K562 (cell line): Measurements from ENCODE around the gene NMRK2. TPM values are rescaled to one million over a fixed set of nuclear protein-coding genes. Genes with fewer than 3 reads are reported as not detected.

Source experiments
- BRD9 ChIP-seq: fragments of 450-650 bp; IDR thresholded peaks from 2 replicates; pipeline ENCODE4 v1.6.1; 2018; ENCODE audit warnings: low read depth; ENCODE audit not compliant: partially characterized antibody
- C11orf30 ChIP-seq: fragments of 450-650 bp; IDR thresholded peaks from 2 replicates; pipeline ENCODE4 v1.6.1; 2016; ENCODE audit warnings: low read depth, mild to moderate bottlenecking
- ETV5 ChIP-seq: sonication (generic); formaldehyde crosslinking; IDR thresholded peaks from 2 replicates; pipeline ENCODE4 v1.4.0; 2020; ENCODE audit warnings: low read depth, mild to moderate bottlenecking, missing genetic modification reagents
- HCFC1 ChIP-seq: IDR thresholded peaks from 2 replicates; pipeline ENCODE4 v1.6.1; 2012; ENCODE audit warnings: low read depth, low read length, improper control_type of control experiment
- HDAC1 ChIP-seq, 2 experiments: fragments of 450-650 bp; IDR thresholded peaks; 2 replicates each; pipeline ENCODE4 v1.6.1; 2016 to 2017; ENCODE audit warnings: inconsistent platforms in 1 of 2, mild to moderate bottlenecking in 1 of 2, moderate library complexity in 1 of 2
- HEY1 ChIP-seq: fragments of 250-450 bp; sonication (Bioruptor Pico); IDR thresholded peaks from 2 replicates; pipeline ENCODE4 v1.5.0; 2020; ENCODE audit warnings: mild to moderate bottlenecking, moderate library complexity, borderline replicate concordance
- KHSRP ChIP-seq: fragments of 450-650 bp; IDR thresholded peaks from 2 replicates; pipeline ENCODE4 v1.6.1; 2017
- NFATC3 ChIP-seq: fragments of 450-650 bp; IDR thresholded peaks from 2 replicates; pipeline ENCODE4 v1.6.1; 2017; ENCODE audit warnings: mild to moderate bottlenecking
- NFIX ChIP-seq: fragments of 250-450 bp; sonication (Bioruptor Pico); IDR thresholded peaks from 2 replicates; pipeline ENCODE4 v1.4.0; 2020; ENCODE audit warnings: low read depth, mild to moderate bottlenecking, moderate library complexity
- NFRKB ChIP-seq: fragments of 450-650 bp; IDR thresholded peaks from 2 replicates; pipeline ENCODE4 v1.6.1; 2016; ENCODE audit warnings: low read depth
- PCBP1 ChIP-seq: fragments of 200-400 bp; formaldehyde crosslinking; IDR thresholded peaks from 2 replicates; pipeline ENCODE4 v1.6.1; 2018; ENCODE audit warnings: mild to moderate bottlenecking, low read depth, low read length; ENCODE audit not compliant: poor library complexity, severe bottlenecking
- PHF21A ChIP-seq: fragments of 450-650 bp; IDR thresholded peaks from 2 replicates; pipeline ENCODE4 v1.6.1; 2017; ENCODE audit warnings: low read depth, borderline replicate concordance
- PYGO2 ChIP-seq: fragments of 450-650 bp; IDR thresholded peaks from 2 replicates; pipeline ENCODE4 v1.6.1; 2016; ENCODE audit warnings: mild to moderate bottlenecking, missing genetic modification characterization, moderate library complexity, missing compliant biosample characterization
- RBM14 ChIP-seq: fragments of 200-400 bp; formaldehyde crosslinking; IDR thresholded peaks from 2 replicates; pipeline ENCODE4 v1.6.1; 2018; ENCODE audit warnings: low read depth, mild to moderate bottlenecking, low read length, moderate library complexity, borderline replicate concordance; ENCODE audit not compliant: insufficient read depth
- RHOXF2B ChIP-seq: fragments of 250-450 bp; sonication (Bioruptor Pico); conservative IDR thresholded peaks from 2 replicates; pipeline ENCODE4 v1.5.1; 2021
- SAFB2 ChIP-seq: fragments of 200-400 bp; formaldehyde crosslinking; IDR thresholded peaks from 2 replicates; pipeline ENCODE4 v1.6.1; 2018; ENCODE audit warnings: borderline replicate concordance, low read length, low read depth, moderate library complexity; ENCODE audit not compliant: severe bottlenecking
- SNIP1 ChIP-seq: fragments of 450-650 bp; IDR thresholded peaks from 2 replicates; pipeline ENCODE4 v1.7.1; 2017; ENCODE audit warnings: low read depth, mild to moderate bottlenecking
- SP1 ChIP-seq: sonication (generic); formaldehyde crosslinking; IDR thresholded peaks from 2 replicates; pipeline ENCODE4 v1.8.1; 2022; ENCODE audit warnings: mild to moderate bottlenecking, missing genetic modification reagents
- ZFPM2 ChIP-seq: fragments of 250-450 bp; sonication (Bioruptor Pico); IDR thresholded peaks from 2 replicates; pipeline ENCODE4 v1.5.1; 2022; ENCODE audit warnings: mild to moderate bottlenecking
- ZNF586 ChIP-seq: fragments of 450-650 bp; formaldehyde crosslinking; conservative IDR thresholded peaks from 2 replicates; pipeline ENCODE4 v1.4.0; 2020; ENCODE audit warnings: mild to moderate bottlenecking, moderate library complexity
- ZNF766 ChIP-seq: fragments of 200-800 bp; sonication (Bioruptor generic); conservative IDR thresholded peaks from 2 replicates; pipeline ENCODE4 v1.6.1; 2016; ENCODE audit warnings: missing genetic modification characterization, missing compliant biosample characterization
- polyA plus RNA-seq, 8 experiments: library from polyadenylated mRNA; depleted of rRNA in 4 of 8; stranded (reverse) in 5 of 8; unstranded in 3 of 8; fragments of >200 nt; fragmentation: Nextera tagmentation in 2 of 8; fragmentation: Illumina TruSeq in 1 of 8; extraction: Ambion mirVana in 2 of 8; extraction: Trizol in 1 of 8; gene quantifications; 2 replicates each; pipeline versions ENCODE4 v1.2.1 to v1.2.3, GENCODE V29; 2011 to 2014; ENCODE audit warnings: inconsistent platforms in 1 of 8, missing spikeins in 1 of 8
- total RNA-seq, 7 experiments: library from RNA; depleted of rRNA in 6 of 7; stranded (reverse); fragments of >200 nt in 6 of 7; fragmentation: Illumina TruSeq in 2 of 7; extraction: Trizol in 2 of 7; gene quantifications; 2 replicates each; pipeline versions ENCODE4 v1.2.1 to v1.2.3, GENCODE V29; 2011 to 2021; ENCODE audit warnings: low replicate concordance in 1 of 7
- TF ChIP-seq, protein P1 (sequence below), 3 experiments: fragments of 200-800 bp in 1 of 3; sonication (Bioruptor generic) in 1 of 3; sonication (generic) in 1 of 3; formaldehyde crosslinking in 1 of 3; IDR thresholded peaks; 2 replicates each; pipeline versions ENCODE4 v1.6.1 to v1.8.0; 2016 to 2022; ENCODE audit warnings: mild to moderate bottlenecking in 2 of 3, missing compliant biosample characterization in 2 of 3, missing genetic modification characterization in 2 of 3, missing genetic modification reagents in 1 of 3
- TF ChIP-seq, protein P2 (sequence below): fragments of 250-450 bp; sonication (Bioruptor Pico); IDR thresholded peaks from 2 replicates; pipeline ENCODE4 v1.5.0; 2021; ENCODE audit warnings: mild to moderate bottlenecking, moderate library complexity
- TF ChIP-seq, protein P3 (sequence below): fragments of 450-650 bp; IDR thresholded peaks from 2 replicates; pipeline ENCODE4 v1.6.1; 2016; ENCODE audit warnings: antibody characterized with exemption

NMRK2 gene
- total and polyA plus RNA-seq, 9 of the 15 experiments (the other 6 are each of a cell fraction or from before 2014, with no cell fraction given), result not detected

DNA sequence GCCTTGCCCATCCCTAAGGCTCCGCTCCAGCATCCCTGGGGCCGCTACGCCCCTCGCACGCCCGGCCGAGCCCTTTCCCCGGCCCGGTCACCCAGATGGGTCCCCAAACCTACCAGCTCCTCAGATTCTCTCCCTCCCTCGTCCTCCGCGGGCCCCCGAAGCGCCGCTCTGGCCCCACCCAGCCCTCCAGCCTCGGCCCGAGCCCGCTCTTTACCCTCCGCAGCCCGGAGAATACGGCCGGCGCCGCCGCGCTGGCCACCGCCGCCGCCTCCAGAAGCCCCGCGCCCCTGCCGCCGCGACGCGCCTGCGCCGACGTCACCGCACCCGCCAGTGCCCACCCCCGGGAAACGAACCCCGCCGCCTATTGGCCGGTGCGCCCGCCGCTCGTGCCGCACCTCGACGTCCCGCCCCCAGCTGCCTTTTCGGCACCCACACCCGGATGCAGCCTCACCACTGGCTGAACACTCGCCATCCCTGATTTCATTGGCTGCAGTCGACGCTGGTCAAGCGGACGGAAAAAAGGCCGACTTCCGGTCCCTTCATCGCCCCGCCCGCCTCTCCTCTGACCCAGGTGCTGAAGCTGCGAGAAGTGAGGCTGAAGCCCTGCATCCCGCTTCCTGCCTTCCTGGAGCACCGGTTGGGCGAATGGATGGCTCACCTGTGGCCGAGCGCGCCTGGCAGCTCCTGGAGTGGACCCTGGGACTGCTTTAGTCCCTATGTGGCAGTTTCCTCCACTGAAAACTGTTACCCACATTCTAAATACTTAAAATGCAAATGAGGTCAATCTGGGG lies 38.1 kb downstream of the NMRK2 start, which contains the start of gene DAPK3 (continued):
- TF ChIP-seq BRD9, result no peak
- TF ChIP-seq NFIX (CRISPR knock-in tag), result no peak
- TF ChIP-seq NFATC3, result no peak
- no peak for TF ChIP-seq PHF21A
- no peak for TF ChIP-seq SAFB2
- no peak for TF ChIP-seq PYGO2 (tag)
- TF ChIP-seq HDAC1 (IDR thresholded peaks at IDR 0.05), result peak in 1 of 2 experiments; percentile 58; a peak in 2 of 4 replicates
- TF ChIP-seq, protein P1, sequence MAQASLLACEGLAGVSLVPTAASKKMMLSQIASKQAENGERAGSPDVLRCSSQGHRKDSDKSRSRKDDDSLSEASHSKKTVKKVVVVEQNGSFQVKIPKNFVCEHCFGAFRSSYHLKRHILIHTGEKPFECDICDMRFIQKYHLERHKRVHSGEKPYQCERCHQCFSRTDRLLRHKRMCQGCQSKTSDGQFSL (CRISPR knock-in tag; IDR thresholded peaks at IDR 0.05), result no peak
- TF ChIP-seq, protein P1 (tag; IDR thresholded peaks at IDR 0.05), result no peak
- TF ChIP-seq, protein P2, sequence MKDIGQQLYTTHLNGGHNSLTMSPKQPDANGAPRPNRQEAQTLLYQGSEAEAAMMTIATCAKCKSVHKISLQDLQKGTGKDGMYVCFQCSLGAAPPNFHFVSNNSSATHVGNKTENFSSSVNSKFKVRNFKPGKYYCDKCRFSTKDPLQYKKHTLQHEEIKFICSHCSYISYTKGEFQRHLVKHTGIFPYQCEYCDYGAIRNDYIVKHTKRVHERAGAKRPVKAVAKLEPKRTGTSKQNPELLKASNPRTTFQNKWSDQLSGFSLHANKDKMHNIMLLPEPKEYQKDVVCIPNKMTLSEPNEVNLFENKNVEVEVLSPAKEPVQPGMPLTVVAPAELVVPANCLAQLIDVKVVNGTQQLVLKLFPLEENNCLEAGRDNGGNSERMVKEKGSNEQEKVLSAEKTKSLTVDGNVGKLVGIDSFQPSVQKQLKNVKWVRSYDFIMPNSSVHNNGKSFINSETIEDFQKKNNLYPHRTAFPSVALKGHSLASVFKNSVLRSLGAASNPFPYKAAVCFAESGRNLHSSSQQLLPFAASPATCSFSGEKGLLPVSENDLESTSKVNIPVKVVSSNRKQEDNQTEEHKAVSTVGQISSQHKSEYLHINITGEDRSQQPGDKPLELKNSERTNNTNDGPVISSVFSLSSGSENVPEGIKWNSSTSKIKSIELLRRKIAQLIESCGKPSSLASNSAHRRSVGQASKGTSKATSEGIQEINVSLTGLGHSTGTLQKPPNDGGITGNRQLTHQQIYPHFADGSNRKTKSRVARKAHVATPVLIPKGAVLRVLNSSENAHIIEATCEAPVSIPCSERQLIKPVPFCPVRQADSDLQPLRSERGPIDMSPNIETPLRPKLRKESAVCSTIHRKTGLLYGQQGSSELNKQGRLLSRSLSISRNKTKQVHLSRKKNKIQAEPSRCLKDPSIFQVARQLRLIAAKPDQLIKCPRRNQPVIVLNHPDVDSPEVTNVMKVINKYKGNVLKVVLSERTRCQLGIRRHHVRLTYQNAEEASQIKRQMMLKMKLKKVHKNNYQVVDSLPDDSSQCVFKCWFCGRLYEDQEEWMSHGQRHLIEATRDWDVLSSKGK (CRISPR knock-in tag), result no peak
- no peak; the same call in 1 of the 2 replicates for TF ChIP-seq C11orf30
- peak; percentile 70; the same call in 1 of the 2 replicates for TF ChIP-seq SP1 (CRISPR knock-in tag)
- TF ChIP-seq ZNF586, result no peak
- peak; percentile 61 for TF ChIP-seq HCFC1
- TF ChIP-seq KHSRP, result no peak
- no peak for TF ChIP-seq ZFPM2 (CRISPR knock-in tag)
- no peak for TF ChIP-seq RBM14
- TF ChIP-seq, protein P3, sequence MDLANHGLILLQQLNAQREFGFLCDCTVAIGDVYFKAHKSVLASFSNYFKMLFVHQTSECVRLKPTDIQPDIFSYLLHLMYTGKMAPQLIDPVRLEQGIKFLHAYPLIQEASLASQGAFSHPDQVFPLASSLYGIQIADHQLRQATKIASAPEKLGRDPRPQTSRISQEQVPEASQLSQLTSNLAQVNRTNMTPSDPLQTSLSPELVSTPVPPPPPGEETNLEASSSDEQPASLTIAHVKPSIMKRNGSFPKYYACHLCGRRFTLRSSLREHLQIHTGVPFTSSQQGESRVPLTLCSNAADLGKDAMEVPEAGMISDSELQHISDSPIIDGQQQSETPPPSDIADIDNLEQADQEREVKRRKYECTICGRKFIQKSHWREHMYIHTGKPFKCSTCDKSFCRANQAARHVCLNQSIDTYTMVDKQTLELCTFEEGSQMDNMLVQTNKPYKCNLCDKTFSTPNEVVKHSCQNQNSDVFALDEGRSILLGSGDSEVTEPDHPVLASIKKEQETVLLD, result no peak
- TF ChIP-seq HEY1, result no peak
- no peak for TF ChIP-seq PCBP1
- no peak for TF ChIP-seq ZNF766
- TF ChIP-seq RHOXF2B (CRISPR knock-in tag), result no peak
- no peak for TF ChIP-seq SNIP1
- no peak for TF ChIP-seq NFRKB
- peak; percentile 70; the same call in 1 of the 2 replicates for TF ChIP-seq ETV5 (CRISPR knock-in tag)
